ENCODE results near the gene KSR1. TPM values are rescaled to one million over a fixed set of nuclear protein-coding genes. Genes with fewer than 3 reads are reported as not detected.

The KSR1 gene
- total and polyA plus RNA-seq, 2 of the 8 experiments (the other 6 are each of a cell fraction or from before 2014, with no cell fraction given): 14.1 to 34.7 TPM

DNA sequence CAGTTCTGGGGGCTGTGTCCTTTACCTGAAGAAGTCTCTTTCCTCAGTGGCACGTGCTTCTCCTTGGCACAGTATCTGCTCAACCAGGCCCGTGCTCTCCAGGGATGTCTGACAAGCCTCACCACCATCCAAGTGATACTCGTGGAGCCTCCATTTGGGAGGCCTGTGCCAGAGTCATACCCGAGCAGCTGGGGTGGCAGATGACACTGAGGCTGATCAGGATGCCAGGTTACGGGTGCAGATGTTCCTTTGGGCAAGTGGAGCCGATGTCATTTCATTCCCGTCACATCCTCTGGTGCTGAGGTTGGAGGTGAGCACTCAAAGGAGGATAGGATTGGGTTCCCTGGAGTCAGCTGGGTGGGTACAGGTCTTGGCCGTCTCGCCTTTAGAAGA lies 87.2 kb downstream of the KSR1 start (continued):
- TF ChIP-seq, protein P1, sequence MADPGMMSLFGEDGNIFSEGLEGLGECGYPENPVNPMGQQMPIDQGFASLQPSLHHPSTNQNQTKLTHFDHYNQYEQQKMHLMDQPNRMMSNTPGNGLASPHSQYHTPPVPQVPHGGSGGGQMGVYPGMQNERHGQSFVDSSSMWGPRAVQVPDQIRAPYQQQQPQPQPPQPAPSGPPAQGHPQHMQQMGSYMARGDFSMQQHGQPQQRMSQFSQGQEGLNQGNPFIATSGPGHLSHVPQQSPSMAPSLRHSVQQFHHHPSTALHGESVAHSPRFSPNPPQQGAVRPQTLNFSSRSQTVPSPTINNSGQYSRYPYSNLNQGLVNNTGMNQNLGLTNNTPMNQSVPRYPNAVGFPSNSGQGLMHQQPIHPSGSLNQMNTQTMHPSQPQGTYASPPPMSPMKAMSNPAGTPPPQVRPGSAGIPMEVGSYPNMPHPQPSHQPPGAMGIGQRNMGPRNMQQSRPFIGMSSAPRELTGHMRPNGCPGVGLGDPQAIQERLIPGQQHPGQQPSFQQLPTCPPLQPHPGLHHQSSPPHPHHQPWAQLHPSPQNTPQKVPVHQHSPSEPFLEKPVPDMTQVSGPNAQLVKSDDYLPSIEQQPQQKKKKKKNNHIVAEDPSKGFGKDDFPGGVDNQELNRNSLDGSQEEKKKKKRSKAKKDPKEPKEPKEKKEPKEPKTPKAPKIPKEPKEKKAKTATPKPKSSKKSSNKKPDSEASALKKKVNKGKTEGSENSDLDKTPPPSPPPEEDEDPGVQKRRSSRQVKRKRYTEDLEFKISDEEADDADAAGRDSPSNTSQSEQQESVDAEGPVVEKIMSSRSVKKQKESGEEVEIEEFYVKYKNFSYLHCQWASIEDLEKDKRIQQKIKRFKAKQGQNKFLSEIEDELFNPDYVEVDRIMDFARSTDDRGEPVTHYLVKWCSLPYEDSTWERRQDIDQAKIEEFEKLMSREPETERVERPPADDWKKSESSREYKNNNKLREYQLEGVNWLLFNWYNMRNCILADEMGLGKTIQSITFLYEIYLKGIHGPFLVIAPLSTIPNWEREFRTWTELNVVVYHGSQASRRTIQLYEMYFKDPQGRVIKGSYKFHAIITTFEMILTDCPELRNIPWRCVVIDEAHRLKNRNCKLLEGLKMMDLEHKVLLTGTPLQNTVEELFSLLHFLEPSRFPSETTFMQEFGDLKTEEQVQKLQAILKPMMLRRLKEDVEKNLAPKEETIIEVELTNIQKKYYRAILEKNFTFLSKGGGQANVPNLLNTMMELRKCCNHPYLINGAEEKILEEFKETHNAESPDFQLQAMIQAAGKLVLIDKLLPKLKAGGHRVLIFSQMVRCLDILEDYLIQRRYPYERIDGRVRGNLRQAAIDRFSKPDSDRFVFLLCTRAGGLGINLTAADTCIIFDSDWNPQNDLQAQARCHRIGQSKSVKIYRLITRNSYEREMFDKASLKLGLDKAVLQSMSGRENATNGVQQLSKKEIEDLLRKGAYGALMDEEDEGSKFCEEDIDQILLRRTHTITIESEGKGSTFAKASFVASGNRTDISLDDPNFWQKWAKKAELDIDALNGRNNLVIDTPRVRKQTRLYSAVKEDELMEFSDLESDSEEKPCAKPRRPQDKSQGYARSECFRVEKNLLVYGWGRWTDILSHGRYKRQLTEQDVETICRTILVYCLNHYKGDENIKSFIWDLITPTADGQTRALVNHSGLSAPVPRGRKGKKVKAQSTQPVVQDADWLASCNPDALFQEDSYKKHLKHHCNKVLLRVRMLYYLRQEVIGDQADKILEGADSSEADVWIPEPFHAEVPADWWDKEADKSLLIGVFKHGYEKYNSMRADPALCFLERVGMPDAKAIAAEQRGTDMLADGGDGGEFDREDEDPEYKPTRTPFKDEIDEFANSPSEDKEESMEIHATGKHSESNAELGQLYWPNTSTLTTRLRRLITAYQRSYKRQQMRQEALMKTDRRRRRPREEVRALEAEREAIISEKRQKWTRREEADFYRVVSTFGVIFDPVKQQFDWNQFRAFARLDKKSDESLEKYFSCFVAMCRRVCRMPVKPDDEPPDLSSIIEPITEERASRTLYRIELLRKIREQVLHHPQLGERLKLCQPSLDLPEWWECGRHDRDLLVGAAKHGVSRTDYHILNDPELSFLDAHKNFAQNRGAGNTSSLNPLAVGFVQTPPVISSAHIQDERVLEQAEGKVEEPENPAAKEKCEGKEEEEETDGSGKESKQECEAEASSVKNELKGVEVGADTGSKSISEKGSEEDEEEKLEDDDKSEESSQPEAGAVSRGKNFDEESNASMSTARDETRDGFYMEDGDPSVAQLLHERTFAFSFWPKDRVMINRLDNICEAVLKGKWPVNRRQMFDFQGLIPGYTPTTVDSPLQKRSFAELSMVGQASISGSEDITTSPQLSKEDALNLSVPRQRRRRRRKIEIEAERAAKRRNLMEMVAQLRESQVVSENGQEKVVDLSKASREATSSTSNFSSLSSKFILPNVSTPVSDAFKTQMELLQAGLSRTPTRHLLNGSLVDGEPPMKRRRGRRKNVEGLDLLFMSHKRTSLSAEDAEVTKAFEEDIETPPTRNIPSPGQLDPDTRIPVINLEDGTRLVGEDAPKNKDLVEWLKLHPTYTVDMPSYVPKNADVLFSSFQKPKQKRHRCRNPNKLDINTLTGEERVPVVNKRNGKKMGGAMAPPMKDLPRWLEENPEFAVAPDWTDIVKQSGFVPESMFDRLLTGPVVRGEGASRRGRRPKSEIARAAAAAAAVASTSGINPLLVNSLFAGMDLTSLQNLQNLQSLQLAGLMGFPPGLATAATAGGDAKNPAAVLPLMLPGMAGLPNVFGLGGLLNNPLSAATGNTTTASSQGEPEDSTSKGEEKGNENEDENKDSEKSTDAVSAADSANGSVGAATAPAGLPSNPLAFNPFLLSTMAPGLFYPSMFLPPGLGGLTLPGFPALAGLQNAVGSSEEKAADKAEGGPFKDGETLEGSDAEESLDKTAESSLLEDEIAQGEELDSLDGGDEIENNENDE (IDR thresholded peaks at IDR 0.05; ENCODE audit: insufficient replicate concordance, low read length): no peak

Data from H1 (cell line).